SK-N-MC (cell line): ENCODE data around the gene XXYLT1.

Experiments used
- EZH2 ChIP-seq: fragments of 200-600 bp; sonication (generic); IDR thresholded peaks from one replicate; pipeline ENCODE4 v1.6.1; 2017; ENCODE audit warnings: antibody characterized with exemption
- FOXP2 ChIP-seq: optimal IDR thresholded peaks from 2 replicates; pipeline ENCODE3; 2011; ENCODE audit warnings: mild to moderate bottlenecking, moderate library complexity; ENCODE audit not compliant: insufficient read depth; ENCODE audit errors: extremely low read length, control extremely low read depth
- POLR2AphosphoS5 ChIP-seq: IDR thresholded peaks from 2 replicates; pipeline ENCODE4 v1.6.1; 2012; ENCODE audit warnings: mild to moderate bottlenecking, low read depth, low read length, borderline replicate concordance

DNA sequence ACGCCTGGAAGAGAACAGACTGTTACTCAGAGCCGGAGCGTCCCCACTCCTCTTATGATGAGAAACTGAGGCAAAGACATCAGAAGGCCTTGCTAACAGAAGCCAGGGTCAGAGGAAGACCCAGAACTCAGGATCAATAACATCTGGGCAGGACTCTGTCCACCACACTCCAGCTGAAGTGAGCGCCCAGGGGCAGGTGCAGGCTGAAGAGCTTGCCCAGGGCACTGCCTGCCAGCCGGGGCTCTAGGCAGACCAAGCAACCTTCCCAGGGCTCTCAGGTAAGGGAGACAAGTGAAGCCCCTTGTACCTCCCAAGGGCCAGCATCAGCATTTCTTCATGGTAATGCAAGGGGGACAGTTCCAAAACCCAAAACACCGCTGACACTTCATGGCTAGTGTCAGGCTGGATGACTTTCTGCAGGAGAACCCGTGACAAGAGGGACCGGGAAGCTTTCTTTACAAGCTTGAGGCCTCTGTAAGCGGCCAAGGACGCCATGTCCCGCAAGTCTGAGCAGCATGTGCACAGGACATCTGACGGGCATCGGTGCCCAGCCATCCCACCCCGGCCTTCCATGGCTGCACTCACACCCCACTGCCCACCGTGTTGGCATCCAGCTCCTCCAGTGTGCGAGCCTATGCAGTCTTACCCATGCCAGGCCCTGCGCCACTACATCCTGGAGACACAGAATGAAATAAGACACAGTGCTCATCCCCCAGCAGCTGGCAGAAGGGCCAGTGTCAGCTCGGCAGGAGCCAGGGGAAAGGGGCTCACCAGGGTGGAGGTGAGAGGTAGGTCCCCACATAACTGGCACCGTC lies 14.1 kb downstream of the XXYLT1 start:
- TF ChIP-seq POLR2AphosphoS5 = no peak
- TF ChIP-seq EZH2 = no peak
- TF ChIP-seq FOXP2 = no peak
